Progenitor cell of endocrine pancreas (in vitro differentiated cells): Measurements from ENCODE around the gene MBTPS1. TPM values are rescaled to one million over a fixed set of nuclear protein-coding genes. Genes with fewer than 3 reads are reported as not detected.

ENCODE experiments used
- DNase-seq: peaks from one replicate; pipeline ENCODE4 v3.0.0; 2021; ENCODE audit warnings: low spot score; ENCODE audit not compliant: unreplicated experiment
- H3K27ac Mint-ChIP-seq: 2 replicates; pipeline ENCODE4 v1.8.0; 2021; ENCODE audit warnings: mild to moderate bottlenecking, moderate library complexity, mixed read lengths
- H3K27me3 Mint-ChIP-seq: 2 replicates; pipeline ENCODE4 v1.8.0; 2021; ENCODE audit warnings: mixed read lengths
- H3K36me3 Mint-ChIP-seq: 2 replicates; pipeline ENCODE4 v1.8.0; 2022; ENCODE audit warnings: mixed read lengths; ENCODE audit not compliant: insufficient read depth
- H3K4me1 Mint-ChIP-seq: 2 replicates; pipeline ENCODE4 v1.8.0; 2021; ENCODE audit warnings: low read depth, mixed read lengths
- H3K4me3 Mint-ChIP-seq: 2 replicates; pipeline ENCODE4 v1.8.0; 2021; ENCODE audit warnings: low read depth, mild to moderate bottlenecking, moderate library complexity, mixed read lengths
- H3K9me3 Mint-ChIP-seq: 2 replicates; pipeline ENCODE4 v1.8.0; 2021; ENCODE audit warnings: low read depth, mixed read lengths
- total RNA-seq: library from RNA; stranded (reverse); gene quantifications from 2 replicates; pipeline ENCODE4 v1.2.1, GENCODE V29; 2021
- TF ChIP-seq, protein P1 (sequence below): fragments of 200-600 bp; sonication (generic); IDR thresholded peaks from one replicate; pipeline ENCODE4 v1.5.0; 2021; ENCODE audit warnings: antibody characterized with exemption, mild to moderate bottlenecking; ENCODE audit not compliant: unreplicated experiment

MBTPS1 gene
- total RNA-seq, 1 donor from 2014 or later, result 94.7 TPM

DNA sequence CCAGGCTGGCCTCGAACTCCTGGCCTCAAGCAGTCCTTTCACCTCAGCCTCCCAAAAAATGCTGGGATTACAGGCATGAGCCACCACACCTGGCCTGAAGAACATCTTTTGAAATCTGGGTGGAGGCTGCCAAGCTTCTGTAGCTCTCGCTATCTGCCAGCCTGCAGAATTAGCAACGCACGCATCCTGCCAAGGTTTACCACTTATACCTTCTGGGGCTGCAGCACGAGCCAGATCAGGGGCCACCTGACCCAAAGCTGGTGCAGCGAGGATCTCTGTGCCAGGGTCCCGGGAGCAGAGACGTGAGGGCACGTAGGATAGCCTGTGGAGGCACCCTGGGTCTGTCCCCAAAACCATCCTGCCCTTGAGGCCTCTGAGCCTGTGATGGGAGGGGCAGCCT, 96.4 kb downstream of the MBTPS1 start:
- H3K27me3 Mint-ChIP-seq, result peaks cover 6% of the 10 kb centered on the region
- no peak overlapping the region for H3K4me3 Mint-ChIP-seq
- H3K9me3 Mint-ChIP-seq, result peaks cover 15% of the 10 kb centered on the region
- TF ChIP-seq, protein P1, sequence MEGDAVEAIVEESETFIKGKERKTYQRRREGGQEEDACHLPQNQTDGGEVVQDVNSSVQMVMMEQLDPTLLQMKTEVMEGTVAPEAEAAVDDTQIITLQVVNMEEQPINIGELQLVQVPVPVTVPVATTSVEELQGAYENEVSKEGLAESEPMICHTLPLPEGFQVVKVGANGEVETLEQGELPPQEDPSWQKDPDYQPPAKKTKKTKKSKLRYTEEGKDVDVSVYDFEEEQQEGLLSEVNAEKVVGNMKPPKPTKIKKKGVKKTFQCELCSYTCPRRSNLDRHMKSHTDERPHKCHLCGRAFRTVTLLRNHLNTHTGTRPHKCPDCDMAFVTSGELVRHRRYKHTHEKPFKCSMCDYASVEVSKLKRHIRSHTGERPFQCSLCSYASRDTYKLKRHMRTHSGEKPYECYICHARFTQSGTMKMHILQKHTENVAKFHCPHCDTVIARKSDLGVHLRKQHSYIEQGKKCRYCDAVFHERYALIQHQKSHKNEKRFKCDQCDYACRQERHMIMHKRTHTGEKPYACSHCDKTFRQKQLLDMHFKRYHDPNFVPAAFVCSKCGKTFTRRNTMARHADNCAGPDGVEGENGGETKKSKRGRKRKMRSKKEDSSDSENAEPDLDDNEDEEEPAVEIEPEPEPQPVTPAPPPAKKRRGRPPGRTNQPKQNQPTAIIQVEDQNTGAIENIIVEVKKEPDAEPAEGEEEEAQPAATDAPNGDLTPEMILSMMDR, result no peak
- no peak for DNase-seq
- H3K4me1 Mint-ChIP-seq, result peaks cover 11% of the 10 kb centered on the region
- H3K27ac Mint-ChIP-seq, result no peak overlapping the region
- H3K36me3 Mint-ChIP-seq, result peaks cover 6% of the 10 kb centered on the region

DNA sequence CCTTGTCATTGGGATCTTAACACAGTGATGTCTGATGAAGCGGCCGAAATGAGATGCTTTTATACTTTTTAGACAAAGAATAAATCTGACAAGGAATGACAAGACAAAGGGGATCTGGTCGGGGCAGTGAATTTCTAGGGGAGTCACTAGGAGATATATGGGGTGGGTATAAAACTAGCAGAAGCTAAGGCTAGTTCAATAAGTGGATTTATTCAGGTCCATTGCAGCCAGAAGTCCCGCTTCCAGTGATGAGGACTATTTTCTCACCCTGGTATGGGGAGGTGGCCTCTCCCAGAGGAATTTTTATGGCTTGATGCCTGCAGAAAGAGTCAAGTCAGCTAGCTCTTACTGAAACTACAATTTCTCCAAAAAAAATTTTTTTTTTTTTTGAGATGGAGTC, 98.0 kb downstream of the MBTPS1 start:
- H3K27ac Mint-ChIP-seq, result no peak overlapping the region
- TF ChIP-seq, protein P1, result no peak
- H3K27me3 Mint-ChIP-seq, result peaks cover 6% of the 10 kb centered on the region
- no peak overlapping the region for H3K4me3 Mint-ChIP-seq
- peaks cover 11% of the 10 kb centered on the region for H3K4me1 Mint-ChIP-seq
- H3K9me3 Mint-ChIP-seq, result peaks cover 15% of the 10 kb centered on the region
- no peak for DNase-seq
- H3K36me3 Mint-ChIP-seq, result peaks cover 6% of the 10 kb centered on the region

DNA sequence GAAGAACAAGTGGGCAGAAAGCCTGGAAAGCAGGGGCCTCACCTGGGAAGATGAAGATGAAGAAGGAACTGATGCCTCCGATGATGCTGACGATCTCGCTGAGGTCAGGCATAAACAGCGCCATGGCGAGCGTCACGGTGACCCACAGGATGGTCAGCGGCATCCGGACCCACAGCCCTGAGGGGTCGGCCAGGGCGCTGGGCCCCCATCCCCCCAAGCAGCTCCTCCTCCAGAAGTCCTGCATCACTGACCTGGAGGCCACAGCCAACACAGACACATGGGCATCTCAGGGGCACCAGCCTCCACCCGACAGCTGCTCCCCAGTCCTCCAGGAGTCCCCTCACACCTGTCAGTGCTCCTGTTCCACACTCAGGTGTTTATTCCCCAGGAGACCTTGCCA, 100.3 kb downstream of the MBTPS1 start:
- no peak for DNase-seq
- Mint-ChIP-seq H3K27me3 (peaks cover 4% of the 10 kb centered on the region), H3K36me3 (peaks cover 6% of the 10 kb centered on the region), H3K4me3 (no peak overlapping the region), H3K4me1 (no peaks in the 10 kb centered on the region), H3K27ac (no peak overlapping the region), H3K9me3 (peaks cover 13% of the 10 kb centered on the region)
- TF ChIP-seq, protein P1, result no peak

DNA sequence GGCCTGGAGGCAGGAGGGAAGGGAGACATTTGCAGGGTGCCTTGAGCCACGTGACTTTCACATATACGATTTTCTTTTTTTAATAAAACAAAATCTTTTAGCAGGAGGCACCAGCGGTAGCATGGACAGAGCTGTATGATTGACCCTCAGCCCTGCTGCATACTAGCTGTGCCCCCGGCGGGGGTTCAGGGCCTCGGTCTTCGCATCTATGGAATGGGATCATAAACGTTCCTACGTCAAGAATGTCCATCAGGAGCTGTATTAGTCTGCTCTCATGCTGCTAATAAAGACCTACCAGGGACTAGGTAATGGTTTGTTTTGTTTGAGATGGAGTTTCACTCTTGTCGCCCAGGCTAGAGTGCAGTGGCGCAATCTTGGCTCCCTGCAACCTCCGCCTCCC, 101.3 kb downstream of the MBTPS1 start:
- Mint-ChIP-seq H3K27ac (no peak overlapping the region), H3K9me3 (peaks cover 11% of the 10 kb centered on the region), H3K27me3 (peaks cover 5% of the 10 kb centered on the region), H3K4me1 (no peaks in the 10 kb centered on the region), H3K4me3 (no peak overlapping the region), H3K36me3 (peaks cover 4% of the 10 kb centered on the region)
- TF ChIP-seq, protein P1, result no peak
- DNase-seq, result no peak

DNA sequence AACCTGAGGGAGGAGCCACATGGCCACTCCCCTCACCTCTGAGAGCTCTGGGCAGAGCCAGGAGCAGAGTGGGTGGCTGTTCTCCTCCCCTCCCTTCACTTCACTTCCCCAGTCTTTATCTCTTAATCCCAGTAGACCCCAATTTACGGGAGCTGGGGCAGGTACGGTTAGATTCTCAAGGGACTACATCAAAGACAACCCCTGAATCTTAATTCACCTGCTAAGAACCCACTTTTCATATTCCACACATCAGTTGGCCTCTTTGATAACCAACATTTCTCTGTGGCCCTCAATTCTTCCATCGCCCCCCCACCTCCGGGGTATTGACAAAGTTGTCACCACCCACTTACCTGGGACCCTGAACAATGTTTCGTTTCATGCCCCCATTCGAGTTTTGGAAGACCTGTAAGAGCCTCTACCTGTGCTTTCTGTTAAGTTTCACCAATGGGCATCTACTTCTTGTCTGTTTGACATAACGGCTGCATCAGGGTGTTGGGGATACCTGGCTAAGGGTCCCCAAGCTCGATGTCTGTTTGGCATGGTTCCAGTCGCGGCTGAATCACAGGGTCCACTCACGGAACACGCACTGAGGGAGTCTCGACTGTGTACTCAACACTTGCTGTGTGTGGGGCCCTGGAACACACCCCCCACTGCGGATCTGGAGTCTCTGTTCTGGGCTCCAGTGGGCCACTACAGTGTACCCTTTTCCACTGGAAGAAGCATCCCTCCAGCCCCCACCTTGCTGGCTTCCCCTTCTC, 102.0 kb downstream of the MBTPS1 start:
- H3K27ac Mint-ChIP-seq, result no peak overlapping the region
- no peak for DNase-seq
- H3K27me3 Mint-ChIP-seq, result peaks cover 5% of the 10 kb centered on the region
- H3K4me1 Mint-ChIP-seq, result no peaks in the 10 kb centered on the region
- H3K36me3 Mint-ChIP-seq, result peaks cover 4% of the 10 kb centered on the region
- H3K4me3 Mint-ChIP-seq, result no peak overlapping the region
- TF ChIP-seq, protein P1, result no peak
- peaks cover 11% of the 10 kb centered on the region for H3K9me3 Mint-ChIP-seq
